SK-N-SH treated with all-trans-retinoic acid at 6 μM for 48 hours (cell line): ENCODE data around the gene ADGRG4.

Source experiments
- ARNTL ChIP-seq: fragments of 450-650 bp; formaldehyde crosslinking; IDR thresholded peaks from 2 replicates; pipeline ENCODE4 v1.5.0; 2020; ENCODE audit warnings: low read depth, mild to moderate bottlenecking, moderate library complexity, borderline replicate concordance
- BACH2 ChIP-seq: fragments of 250-450 bp; sonication (Bioruptor Pico); IDR thresholded peaks from 2 replicates; pipeline ENCODE4 v1.9.0; 2021; ENCODE audit warnings: mild to moderate bottlenecking, borderline replicate concordance
- PATZ1 ChIP-seq: fragments of 250-450 bp; sonication (Bioruptor Pico); IDR thresholded peaks from 2 replicates; pipeline ENCODE4 v1.8.0; 2020; ENCODE audit warnings: mild to moderate bottlenecking, moderate library complexity, borderline replicate concordance

GRCh38 chrX:136453114-136453513, 152.4 kb downstream of the ADGRG4 start:
- TF ChIP-seq ARNTL (CRISPR knock-in tag) (no peak), BACH2 (CRISPR knock-in tag) (no peak), PATZ1 (CRISPR knock-in tag) (no peak)
